Calu3 (cell line): ENCODE measurements around the gene BBS12. TPM values are rescaled to one million over a fixed set of nuclear protein-coding genes. Genes with fewer than 3 reads are reported as not detected.

Experiments
- BruUV-seq: library from RNA; stranded (reverse); fragments of 400-500 nt; replicated peaks from 2 replicates; lab custom pipeline; 2021; lab: Mats Ljungman, UMichigan
- CTCF ChIA-PET: fragments of 300-600 bp; sonication (Branson Sonifier 250); formaldehyde crosslinking; loops from one replicate; lab custom pipeline; 2022; ENCODE audit warnings: antibody characterized with exemption; lab: Charles Lee
- DNase-seq: peaks from one replicate; pipeline ENCODE4 v3.0.0; 2022
- H3K27ac Mint-ChIP-seq: one replicate; pipeline ENCODE4 v1.8.0; 2022; ENCODE audit warnings: mixed read lengths; ENCODE audit not compliant: unreplicated experiment
- H3K27me3 Mint-ChIP-seq: one replicate; pipeline ENCODE4 v1.8.0; 2022; ENCODE audit warnings: mixed read lengths; ENCODE audit not compliant: unreplicated experiment
- H3K36me3 Mint-ChIP-seq: one replicate; pipeline ENCODE4 v1.8.0; 2022; ENCODE audit warnings: mild to moderate bottlenecking, moderate library complexity, mixed read lengths; ENCODE audit not compliant: insufficient read depth, unreplicated experiment
- H3K4me1 Mint-ChIP-seq: one replicate; pipeline ENCODE4 v1.8.0; 2022; ENCODE audit warnings: mild to moderate bottlenecking, low read depth, mixed read lengths; ENCODE audit not compliant: unreplicated experiment
- H3K4me3 Mint-ChIP-seq: one replicate; pipeline ENCODE4 v1.8.0; 2022; ENCODE audit warnings: mild to moderate bottlenecking, low read depth, moderate library complexity, mixed read lengths; ENCODE audit not compliant: unreplicated experiment
- H3K9me3 Mint-ChIP-seq: one replicate; pipeline ENCODE4 v1.8.0; 2022; ENCODE audit warnings: low read depth, mixed read lengths; ENCODE audit not compliant: unreplicated experiment
- CTCF ChIP-seq: fragments of 200-600 bp; IDR thresholded peaks from one replicate; pipeline ENCODE4 v1.8.0; 2022; ENCODE audit warnings: antibody characterized with exemption; ENCODE audit not compliant: unreplicated experiment
- intact Hi-C: fragments of 100-400 bp; cut with micrococcal nuclease; formaldehyde crosslinking; loops from one replicate; pipeline ENCODE4 v1.10.0; 2022; ENCODE audit not compliant: unreplicated experiment
- total RNA-seq: library from RNA; stranded (reverse); gene quantifications from 2 replicates; pipeline ENCODE4 v1.2.3, GENCODE V29; 2022

The BBS12 gene
- total RNA-seq, 1 experiment from 2014 or later = 2.4 TPM

- Mint-ChIP-seq H3K4me3 (peak overlapping the region; percentile 2), H3K4me1 (peaks cover 21% of the 10 kb centered on the region), H3K27ac (peak overlapping the region; percentile 95), H3K27me3 (no peaks in the 10 kb centered on the region), H3K9me3 (no peaks in the 10 kb centered on the region), H3K36me3 (no peaks in the 10 kb centered on the region)
- no TSS peak for BruUV-seq
- intact Hi-C loops = no loop called here
- DNase-seq = no peak
- TF ChIP-seq CTCF = no peak
- CTCF ChIA-PET = interaction anchor here (1.5 kb wide), 1 partner anchor 19 kb away, joined by 3 read pairs; no protein-coding TSS in a partner anchor
These were observed 31.7 kb downstream of the BBS12 start for GRCh38 chr4:122764071-122764820.

- H3K4me3 Mint-ChIP-seq = peak overlapping the region; percentile 2
- no peaks in the 10 kb centered on the region for H3K27me3 Mint-ChIP-seq
- no peaks in the 10 kb centered on the region for H3K9me3 Mint-ChIP-seq
- TF ChIP-seq CTCF = no peak
- intact Hi-C loops = loop anchor here (5.0 kb wide), 1 partner anchor 67 kb away; no protein-coding TSS in a partner anchor
- DNase-seq = no peak
- H3K36me3 Mint-ChIP-seq = no peaks in the 10 kb centered on the region
- peak overlapping the region; percentile 95 for H3K27ac Mint-ChIP-seq
- peaks cover 21% of the 10 kb centered on the region for H3K4me1 Mint-ChIP-seq
- no TSS peak for BruUV-seq
- CTCF ChIA-PET = interaction anchor here (1.5 kb wide), 1 partner anchor 19 kb away, joined by 3 read pairs; no protein-coding TSS in a partner anchor
These were observed 32.3 kb downstream of the BBS12 start for GRCh38 chr4:122764821-122765215.

- TF ChIP-seq CTCF = no peak
- Mint-ChIP-seq H3K36me3 (no peaks in the 10 kb centered on the region), H3K9me3 (no peaks in the 10 kb centered on the region), H3K27me3 (no peaks in the 10 kb centered on the region), H3K27ac (peak overlapping the region; percentile 95), H3K4me3 (no peak overlapping the region), H3K4me1 (peaks cover 21% of the 10 kb centered on the region)
- no TSS peak for BruUV-seq
- peak; percentile 16 for DNase-seq
- CTCF ChIA-PET = no interaction called here
- intact Hi-C loops = loop anchor here (5.0 kb wide), 1 partner anchor 66 kb away; no protein-coding TSS in a partner anchor
These were observed 33.3 kb downstream of the BBS12 start for GRCh38 chr4:122765692-122766352.

- CTCF ChIA-PET = no interaction called here
- BruUV-seq = no TSS peak
- no peak for DNase-seq
- Mint-ChIP-seq H3K4me1 (peaks cover 21% of the 10 kb centered on the region), H3K27ac (no peak overlapping the region), H3K27me3 (no peaks in the 10 kb centered on the region), H3K36me3 (no peaks in the 10 kb centered on the region), H3K9me3 (no peaks in the 10 kb centered on the region), H3K4me3 (no peak overlapping the region)
- intact Hi-C loops = loop anchor here (5.0 kb wide), 1 partner anchor 66 kb away; no protein-coding TSS in a partner anchor
- TF ChIP-seq CTCF = no peak
These were observed 33.8 kb downstream of the BBS12 start for GRCh38 chr4:122766353-122766705.
